ENCODE data around the gene CAND2. TPM values are rescaled to one million over a fixed set of nuclear protein-coding genes. Genes with fewer than 3 reads are reported as not detected.
A peak's percentile ranks its signal among the peaks of the same experiment; 100 is the strongest.

The CAND2 gene
- total and polyA plus RNA-seq, 9 of the 15 experiments (the other 6 are each of a cell fraction or from before 2014, with no cell fraction given), result 0.91 to 14.9 (median 4.3) TPM

DNA sequence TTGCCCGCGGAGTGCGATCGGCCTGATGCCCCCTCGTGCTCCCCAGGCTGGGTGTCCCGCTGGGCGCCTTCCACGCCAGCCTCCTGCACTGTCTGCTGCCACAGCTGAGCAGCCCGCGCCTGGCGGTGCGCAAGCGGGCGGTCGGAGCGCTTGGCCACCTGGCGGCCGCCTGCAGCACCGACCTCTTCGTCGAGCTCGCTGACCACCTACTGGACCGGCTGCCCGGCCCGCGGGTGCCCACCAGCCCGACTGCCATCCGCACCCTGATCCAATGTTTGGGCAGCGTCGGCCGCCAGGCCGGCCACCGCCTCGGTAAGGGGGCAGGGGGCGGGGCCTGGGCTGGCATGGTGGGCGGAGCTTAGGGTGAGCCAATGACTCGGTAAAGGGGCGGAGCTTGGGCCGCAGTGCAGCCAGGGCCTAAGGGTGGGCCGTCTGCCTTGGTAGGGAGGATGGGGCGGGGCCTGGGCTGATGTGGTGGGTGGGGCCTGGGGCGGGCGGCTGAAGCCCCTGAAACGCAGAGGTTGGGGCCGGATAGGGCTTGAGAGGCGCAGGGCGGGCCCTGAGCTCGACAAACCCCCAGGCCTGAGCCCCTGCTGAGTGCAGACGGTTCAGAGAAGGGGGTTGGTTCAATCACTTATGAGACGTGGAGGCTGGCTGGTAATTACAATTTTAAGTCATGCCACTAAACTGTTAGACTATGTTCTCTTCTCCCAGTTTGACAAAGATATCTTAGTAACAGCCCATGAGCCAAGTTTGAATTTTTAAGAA, 13.7 kb downstream of the CAND2 start (continued):
- TF ChIP-seq HNRNPLL (IDR thresholded peaks at IDR 0.05; ENCODE audit: low read depth, low read length, poor library complexity, severe bottlenecking), result peak; percentile 67
- no peak for TF ChIP-seq ZNF175 (CRISPR knock-in tag; IDR thresholded peaks at IDR 0.05; ENCODE audit: low read depth)
- TF ChIP-seq PCBP2 (IDR thresholded peaks at IDR 0.05; ENCODE audit: low read depth, low read length, poor library complexity, severe bottlenecking), result no peak
- TF ChIP-seq, protein P1, sequence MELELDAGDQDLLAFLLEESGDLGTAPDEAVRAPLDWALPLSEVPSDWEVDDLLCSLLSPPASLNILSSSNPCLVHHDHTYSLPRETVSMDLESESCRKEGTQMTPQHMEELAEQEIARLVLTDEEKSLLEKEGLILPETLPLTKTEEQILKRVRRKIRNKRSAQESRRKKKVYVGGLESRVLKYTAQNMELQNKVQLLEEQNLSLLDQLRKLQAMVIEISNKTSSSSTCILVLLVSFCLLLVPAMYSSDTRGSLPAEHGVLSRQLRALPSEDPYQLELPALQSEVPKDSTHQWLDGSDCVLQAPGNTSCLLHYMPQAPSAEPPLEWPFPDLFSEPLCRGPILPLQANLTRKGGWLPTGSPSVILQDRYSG (tag; conservative IDR thresholded peaks at IDR 0.05; ENCODE audit: low read depth), result 0 out of 2 replicates have a peak, but pooled peaks have one; percentile 42
- TF ChIP-seq, protein P2, sequence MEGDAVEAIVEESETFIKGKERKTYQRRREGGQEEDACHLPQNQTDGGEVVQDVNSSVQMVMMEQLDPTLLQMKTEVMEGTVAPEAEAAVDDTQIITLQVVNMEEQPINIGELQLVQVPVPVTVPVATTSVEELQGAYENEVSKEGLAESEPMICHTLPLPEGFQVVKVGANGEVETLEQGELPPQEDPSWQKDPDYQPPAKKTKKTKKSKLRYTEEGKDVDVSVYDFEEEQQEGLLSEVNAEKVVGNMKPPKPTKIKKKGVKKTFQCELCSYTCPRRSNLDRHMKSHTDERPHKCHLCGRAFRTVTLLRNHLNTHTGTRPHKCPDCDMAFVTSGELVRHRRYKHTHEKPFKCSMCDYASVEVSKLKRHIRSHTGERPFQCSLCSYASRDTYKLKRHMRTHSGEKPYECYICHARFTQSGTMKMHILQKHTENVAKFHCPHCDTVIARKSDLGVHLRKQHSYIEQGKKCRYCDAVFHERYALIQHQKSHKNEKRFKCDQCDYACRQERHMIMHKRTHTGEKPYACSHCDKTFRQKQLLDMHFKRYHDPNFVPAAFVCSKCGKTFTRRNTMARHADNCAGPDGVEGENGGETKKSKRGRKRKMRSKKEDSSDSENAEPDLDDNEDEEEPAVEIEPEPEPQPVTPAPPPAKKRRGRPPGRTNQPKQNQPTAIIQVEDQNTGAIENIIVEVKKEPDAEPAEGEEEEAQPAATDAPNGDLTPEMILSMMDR (IDR thresholded peaks at IDR 0.05 in 2 of 3, conservative IDR thresholded peaks at IDR 0.05 in 1 of 3; ENCODE audit: insufficient read depth in 2 of 3, low read depth in 1 of 3, low read length in 3 of 3), result peak; percentile 78 to 93 (median 93)
- TF ChIP-seq LARP7 (IDR thresholded peaks at IDR 0.05), result no peak
- 0 out of 2 replicates have a peak, but pooled peaks have one; percentile 43 for TF ChIP-seq RUNX1 (IDR thresholded peaks at IDR 0.05; ENCODE audit: low read depth)
- no peak for TF ChIP-seq POLR2H (tag; IDR thresholded peaks at IDR 0.05; ENCODE audit: low read depth)
- no peak for TF ChIP-seq JUN (IDR thresholded peaks at IDR 0.05; ENCODE audit: borderline replicate concordance, low read depth, low read length)
- TF ChIP-seq JUN (CRISPR knock-in tag; IDR thresholded peaks at IDR 0.05; ENCODE audit: borderline replicate concordance), result no peak
- TF ChIP-seq ZBTB1 (CRISPR knock-in tag; IDR thresholded peaks at IDR 0.05; ENCODE audit: borderline replicate concordance, low read depth), result no peak
- 0 out of 2 replicates have a peak, but pooled peaks have one; percentile 58 for TF ChIP-seq RBM34 (IDR thresholded peaks at IDR 0.05; ENCODE audit: borderline replicate concordance, insufficient read depth, low read length)
- peak; percentile 45; the same call in 1 of the 2 replicates for TF ChIP-seq LCOR (CRISPR knock-in tag; IDR thresholded peaks at IDR 0.05)
- 0 out of 2 replicates have a peak, but pooled peaks have one; percentile 23 for TF ChIP-seq HDAC2 (IDR thresholded peaks at IDR 0.05)

All from K562 (cell line).